GM19467 (cell line): ENCODE results near the gene IRF4.
"Not testable (repeated sequence)": the region's sequence is repeated elsewhere in the genome, so short reads cannot be mapped to it uniquely, and the experiment has no call there.

Source experiments
- ATAC-seq: cut with Tn5 transposase; IDR thresholded peaks from one replicate; pipeline ENCODE4 v1.9.1; 2021; ENCODE audit warnings: mild to moderate bottlenecking, moderate library complexity; ENCODE audit not compliant: unreplicated experiment

IRF4 gene

DNA sequence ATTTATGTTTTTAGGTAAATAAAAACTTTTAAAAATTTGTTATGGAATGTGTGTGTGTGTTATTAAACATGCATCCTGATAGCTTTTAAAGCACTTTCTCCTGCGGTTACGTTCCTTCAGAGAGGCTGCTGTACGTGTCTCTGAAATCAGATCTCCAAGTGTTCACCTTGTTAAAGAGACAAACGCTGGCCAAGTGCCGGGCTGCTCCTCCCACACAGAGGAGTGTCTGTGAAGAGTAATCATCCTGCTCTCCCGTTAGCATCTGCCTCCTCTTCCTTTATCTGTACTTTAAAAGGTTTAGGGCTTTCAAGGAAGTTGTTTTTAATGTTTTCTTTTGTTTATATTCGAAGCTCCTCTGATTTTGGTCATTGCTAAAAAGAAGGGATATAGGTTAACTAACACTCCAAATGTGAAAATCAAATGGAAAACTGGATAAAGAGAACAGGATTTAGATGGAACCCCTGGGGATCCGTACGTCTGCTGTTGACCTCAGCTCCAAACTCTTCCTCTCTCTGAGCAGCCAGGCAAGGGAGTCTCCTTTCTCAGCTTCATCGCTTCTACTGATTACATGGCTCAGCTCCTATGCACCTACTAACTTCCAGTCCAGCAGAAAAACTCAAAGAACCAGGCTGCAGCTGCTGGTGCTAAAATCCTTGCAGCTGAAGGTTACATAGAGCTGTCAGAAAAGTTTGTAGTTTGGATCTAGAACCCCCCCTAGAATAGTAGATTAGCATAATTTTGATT is 20.0 kb downstream of the IRF4 start:
- ATAC-seq = no peak

DNA sequence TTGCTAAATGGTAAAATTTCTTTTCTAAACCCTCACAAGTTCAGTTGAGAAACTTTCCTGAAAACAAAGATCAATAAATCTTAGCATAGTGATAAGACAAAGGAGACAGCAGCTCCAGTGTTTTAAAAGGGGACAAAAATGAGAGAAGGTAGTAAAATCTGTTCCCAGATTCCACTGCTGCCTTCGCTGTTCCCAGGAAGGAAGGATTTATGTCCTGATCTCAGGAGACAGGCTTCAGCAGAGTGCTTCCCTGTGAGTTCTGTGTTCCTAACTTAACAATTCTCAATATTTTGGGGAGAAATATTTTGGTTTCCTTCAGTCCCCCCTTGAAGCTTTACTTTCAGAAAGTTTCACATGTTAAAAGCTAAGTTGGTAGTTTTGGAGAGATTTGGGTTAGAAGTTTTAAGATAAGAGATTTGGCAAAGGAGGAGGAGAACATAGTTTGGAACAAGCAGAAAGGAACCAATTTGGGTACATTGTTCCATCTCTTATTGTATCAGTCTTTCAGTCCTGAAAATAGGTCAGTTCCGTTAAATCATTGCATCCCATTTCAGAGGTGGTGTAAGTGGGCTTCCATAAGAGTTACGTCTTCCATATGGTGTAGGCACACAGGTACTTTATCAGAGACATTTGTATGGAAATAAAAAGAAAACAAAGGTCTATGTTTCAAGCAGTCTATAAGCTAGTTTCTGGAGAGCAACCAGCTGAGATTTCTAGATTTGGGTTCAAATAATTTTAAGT is 20.8 kb downstream of the IRF4 start:
- no peak for ATAC-seq

DNA sequence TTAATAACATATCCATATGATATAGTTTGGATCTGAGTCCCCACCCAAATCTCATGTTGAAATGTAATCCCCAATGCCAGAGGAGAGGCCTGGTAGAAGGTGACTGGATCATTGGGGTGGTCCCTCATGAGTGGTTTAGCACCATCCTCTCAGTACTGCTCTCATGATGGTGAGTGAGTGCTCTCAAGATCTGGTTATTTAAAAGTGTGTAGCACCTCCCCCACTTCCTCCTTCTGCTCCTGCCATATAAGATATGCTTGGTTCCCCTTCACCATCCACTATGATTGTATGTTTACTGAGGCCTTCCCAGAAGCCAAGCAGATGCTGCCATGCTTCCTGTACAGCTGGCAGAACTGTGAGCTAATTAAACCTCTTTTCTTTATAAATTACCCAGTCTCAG is 22.9 kb downstream of the IRF4 start:
- no peak for ATAC-seq

DNA sequence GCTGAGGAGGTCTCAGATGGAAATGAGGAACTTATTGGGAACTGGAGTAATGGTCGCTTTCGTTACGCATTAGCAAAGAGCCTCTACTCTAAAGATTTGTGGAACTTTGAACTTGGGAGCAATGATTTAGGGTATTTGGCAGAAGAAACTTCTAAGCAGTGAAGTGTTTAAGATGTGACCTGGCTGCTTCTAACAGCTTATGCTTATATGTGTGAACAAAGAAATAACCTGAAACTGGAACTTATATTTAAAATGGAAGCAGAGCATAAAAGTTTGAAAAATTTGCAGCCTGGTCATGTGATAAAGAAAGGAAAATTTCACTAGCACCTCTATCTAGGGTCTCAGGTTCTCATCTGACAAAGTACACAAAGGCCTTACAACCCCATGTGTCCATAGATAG is 23.5 kb downstream of the IRF4 start:
- ATAC-seq = no peak

DNA sequence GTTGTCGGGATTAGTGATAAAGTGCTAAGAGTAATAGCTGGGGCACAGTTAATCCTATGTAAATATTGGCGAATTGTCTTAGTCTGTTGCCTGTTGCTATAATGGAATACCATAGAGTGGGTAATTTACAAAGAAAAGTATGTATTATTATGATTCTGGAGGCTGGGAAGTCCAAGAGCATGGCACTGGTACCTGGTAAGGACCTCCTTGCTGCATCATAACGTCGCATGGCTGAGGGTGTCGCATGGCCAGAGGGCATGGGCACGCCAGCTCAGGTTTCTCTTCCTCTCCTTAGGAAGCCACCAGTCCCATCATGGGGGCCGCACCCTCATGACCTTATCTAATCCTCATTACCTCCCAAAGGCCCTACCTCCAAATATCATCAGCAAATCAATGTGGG is 29.7 kb downstream of the IRF4 start:
- no peak for ATAC-seq

DNA sequence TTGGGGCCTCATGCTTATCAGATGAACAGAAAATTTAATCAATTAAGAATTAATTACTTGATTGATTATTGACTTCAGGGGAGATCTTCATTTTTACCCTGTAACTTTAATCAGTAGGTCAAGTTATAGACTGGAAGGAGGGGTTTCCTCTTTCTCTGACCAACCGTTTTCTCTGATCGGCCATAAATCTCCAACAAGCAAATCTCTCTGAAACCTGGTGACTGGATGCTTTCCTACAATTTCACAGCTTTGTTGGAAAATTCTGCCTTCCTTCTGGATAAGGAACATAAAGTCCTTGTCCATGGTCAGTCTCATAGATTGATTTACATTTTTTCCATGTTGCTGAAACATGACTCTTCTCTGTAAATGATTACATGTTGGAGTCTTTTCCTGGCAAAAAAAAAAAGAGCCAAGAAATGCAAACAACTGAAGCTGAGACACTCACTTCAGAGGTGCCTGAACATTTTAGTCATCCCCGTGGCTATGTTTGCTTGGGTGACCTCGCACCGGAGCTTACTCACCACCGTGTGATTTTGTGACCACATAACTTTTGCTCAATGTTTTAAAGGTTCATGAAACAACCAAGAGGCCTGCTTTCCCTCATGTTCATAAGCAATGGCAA is 31.0 kb downstream of the IRF4 start:
- ATAC-seq = peak; percentile 70

DNA sequence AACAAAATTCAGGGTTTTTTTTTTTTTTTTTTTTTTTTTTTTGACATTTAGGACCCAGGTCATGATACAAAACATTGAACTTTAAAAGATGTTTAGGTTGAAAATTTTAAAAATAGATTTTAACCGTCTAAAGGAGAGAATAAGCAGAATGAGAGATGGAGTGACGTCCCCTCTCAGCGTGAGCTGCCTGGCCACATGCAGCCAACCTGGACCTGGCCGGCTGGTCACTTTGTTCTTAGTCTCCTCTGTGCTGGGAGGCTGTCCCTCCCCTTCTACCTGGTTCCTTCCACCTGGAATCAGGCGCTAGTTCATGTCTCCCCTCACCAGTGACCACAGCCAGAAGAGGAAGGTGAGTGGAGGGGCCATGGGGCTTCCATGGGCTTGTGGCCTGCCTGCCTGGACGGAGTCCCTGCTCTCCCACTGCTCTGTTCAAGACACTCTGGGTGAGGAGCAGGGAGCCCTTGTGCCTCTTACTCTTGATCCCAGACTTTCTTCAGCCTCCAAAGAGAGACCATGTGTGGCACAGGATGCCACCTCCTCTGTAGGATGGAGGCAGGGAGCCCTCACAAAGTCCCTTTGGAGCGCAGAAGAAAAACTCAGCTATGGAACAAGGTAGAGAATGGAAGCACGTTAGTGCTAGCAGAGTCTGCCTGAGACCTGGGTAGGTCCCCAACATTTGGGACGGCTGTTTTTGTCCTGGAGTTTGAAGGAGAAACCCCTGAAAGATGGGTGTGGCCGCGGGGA is 31.7 kb downstream of the IRF4 start:
- no peak for ATAC-seq

DNA sequence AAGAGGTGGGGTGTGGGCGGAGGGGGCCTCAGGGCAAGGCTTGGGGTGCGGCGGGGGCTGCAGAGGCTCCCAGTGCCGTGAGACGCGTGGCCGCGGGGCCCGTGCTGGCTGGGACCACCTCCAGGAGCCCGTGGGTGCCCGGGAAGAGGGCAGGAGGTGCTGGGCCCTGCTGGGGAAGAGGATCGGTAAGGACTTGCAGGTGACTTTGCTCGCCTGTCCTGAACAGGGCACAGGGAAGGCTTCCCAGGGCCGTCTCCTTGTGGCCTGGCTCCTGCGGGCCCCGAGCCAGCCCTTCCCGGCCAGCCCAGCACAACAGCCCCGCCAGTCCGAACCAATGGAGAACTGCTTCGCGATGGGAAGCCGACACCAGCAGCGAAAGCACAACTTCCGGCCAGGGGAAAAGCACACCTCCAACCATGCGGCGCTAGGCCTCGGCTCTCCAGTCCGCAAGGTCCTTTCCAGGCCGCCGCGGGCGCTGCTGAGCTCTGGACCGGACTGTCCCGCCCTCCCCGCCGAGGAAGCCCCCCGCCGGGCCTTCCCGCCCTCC is 32.3 kb downstream of the IRF4 start:
- no peak for ATAC-seq

DNA sequence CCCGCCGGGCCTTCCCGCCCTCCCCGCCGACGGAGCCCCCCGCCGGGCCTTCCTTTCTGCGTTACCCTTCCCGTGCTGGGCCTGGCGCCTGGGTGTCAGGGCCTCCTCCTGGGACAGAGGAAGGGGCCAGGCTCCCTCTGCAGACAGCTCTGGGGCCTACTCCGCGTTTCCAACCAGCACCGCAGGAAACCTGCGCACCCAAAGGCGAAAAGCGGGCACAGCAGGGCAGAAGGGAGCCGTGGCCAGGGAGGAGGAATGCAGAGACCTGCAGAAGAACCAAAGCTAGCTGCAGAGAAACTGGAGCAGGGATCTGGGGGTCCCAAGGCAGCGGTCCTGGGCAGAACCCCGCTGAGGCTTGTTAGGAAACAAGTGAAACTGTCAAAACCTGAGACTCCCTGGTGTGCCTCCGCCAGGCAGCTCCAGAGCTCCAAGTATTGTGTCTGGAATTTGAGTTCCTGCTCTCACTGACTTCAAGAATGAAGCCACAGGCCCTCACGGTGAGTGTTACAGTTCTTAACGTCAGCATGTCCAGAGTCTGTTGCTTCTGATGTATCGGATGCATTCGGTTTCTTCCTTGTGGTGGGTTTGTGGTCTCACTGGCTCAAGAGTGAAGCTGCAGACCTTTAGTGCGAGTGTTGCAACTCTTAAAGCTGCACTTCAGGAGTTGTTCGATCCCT is 33.3 kb downstream of the IRF4 start:
- ATAC-seq = no peak

DNA sequence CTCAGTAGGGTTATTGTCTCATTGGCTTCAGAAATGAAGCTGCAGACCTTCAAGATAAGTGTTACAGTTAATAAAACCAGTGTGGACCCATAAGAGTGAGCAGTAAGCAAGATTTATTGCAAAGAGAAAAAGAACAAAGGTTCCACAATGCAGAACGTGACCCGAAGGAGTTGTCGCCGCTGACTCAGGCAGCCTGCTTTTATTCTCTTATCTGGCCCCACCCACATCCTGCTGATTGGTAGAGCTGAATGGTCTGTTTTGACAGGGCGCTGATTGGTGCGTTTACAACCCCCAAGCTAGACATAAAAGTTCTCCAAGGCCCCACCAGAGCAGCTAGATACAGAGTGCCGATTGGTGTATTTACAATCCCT is 33.9 kb downstream of the IRF4 start:
- not testable (repeated sequence) for ATAC-seq

DNA sequence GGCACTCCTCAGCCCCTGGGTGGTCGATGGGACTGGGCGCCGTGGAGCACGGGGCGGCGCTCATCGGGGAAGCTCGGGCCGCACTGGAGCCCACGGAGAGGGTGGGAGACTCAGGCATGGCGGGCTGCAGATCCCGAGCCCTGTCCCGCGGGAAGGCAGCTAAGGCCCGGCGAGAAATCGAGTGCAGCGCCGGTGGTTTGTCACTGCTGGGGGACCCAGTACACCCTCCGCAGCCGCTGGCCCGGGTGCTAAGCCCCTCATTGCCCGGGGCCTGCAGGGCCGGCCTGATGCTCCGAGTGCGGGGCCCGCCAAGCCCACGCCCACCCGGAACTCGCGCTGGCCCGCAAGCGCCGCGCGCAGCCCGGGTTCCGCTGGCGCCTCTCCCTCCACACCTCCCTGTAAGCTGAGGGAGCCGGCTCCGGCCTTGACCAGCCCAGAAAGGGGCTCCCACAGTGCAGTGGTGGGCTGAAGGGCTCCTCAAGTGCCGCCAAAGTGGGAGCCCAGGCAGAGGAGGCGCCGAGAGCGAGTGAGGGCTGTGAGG is 34.7 kb downstream of the IRF4 start:
- ATAC-seq = not testable (repeated sequence)

DNA sequence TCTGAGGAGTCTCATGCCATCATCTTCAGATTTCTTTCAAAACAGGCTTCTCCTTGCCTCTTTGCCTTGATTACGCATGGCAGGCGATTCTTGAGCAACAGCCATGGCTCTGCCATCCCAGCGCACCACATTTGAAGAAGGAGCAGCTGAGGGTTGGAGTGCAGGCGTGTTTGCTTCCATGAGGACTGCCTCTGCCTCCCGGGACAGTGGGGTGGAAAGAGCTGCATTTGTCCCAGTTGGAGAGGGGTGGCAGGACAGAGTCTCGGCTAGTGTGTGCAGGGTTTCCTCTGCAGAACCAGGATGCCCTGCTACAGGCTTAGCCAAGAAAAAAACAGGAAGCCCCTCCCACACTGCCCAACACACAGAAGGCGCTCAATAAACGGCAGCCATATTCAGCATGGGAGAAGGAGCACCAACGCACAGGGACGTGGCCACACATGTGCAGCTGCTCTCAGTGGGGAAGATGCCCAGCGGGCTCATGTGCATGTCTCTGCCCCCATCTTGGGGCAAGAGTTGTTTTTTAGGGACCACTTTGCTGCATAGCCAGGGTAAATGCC is 36.6 kb downstream of the IRF4 start:
- ATAC-seq = no peak

DNA sequence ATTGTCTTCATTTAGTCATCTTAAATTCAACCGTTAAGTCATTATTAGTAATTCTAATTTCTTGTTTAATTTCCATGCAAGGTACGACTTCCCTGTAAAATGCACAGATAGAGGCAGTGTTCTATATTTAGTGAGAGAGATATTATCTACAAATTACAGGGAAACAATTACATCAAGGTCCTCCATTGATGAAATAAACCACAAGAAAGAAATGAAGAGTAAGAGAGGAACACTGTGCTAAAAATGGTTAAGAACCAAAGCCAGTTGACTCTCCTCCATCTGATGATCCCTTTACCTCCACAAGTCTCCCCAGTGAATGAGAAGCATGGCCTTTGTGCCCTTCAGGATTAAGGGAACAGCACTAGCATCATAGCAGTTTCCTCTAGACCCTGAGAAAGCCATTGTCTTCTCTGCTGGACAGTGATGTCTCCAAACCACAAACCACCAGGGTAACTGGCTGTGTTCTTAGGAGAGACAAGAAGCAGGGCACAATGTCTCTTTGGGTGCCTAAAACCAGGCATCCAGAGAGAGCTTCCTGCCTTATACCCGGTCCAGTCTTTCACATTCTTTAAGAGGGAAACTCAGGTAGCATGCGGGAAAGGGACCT is 38.1 kb downstream of the IRF4 start:
- no peak for ATAC-seq

DNA sequence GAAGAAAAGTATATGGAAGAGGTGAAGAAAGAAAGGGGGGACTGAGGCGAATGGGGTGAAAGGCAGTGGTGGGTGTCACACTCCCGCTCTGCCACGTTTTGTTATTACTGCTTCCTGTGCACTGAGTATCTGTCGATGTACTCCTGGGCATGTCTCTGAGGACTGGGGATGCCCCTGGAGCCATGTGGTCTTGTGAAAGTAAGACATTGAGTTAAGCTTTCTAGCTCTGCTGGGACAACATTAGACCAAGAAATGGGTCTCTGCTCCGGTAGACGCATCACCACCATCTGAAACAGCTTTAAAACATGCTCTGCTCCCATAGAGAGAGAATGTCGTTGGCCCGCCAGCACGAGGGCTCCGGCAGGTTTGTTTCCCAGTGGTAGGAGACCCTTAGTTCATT is 40.0 kb downstream of the IRF4 start:
- no peak for ATAC-seq

DNA sequence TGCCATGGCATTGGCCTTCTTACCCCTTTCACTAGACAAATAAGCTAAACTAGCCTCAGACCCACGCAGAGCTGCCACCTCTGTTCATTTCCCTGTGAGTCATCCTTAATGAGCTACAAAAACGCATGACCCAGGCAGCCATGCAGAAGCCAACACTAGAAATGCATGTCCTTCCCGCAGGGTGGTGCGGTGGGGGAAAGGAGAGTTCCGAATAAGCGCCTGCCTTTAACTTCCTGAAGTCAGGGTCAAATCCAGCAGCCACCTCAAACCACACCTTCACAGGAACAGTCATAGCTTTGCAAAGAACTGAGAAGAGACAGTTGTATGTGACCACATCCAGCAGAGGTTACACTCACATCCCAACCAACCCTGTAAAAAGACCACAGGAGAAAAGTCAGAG is 40.4 kb downstream of the IRF4 start:
- ATAC-seq = no peak

DNA sequence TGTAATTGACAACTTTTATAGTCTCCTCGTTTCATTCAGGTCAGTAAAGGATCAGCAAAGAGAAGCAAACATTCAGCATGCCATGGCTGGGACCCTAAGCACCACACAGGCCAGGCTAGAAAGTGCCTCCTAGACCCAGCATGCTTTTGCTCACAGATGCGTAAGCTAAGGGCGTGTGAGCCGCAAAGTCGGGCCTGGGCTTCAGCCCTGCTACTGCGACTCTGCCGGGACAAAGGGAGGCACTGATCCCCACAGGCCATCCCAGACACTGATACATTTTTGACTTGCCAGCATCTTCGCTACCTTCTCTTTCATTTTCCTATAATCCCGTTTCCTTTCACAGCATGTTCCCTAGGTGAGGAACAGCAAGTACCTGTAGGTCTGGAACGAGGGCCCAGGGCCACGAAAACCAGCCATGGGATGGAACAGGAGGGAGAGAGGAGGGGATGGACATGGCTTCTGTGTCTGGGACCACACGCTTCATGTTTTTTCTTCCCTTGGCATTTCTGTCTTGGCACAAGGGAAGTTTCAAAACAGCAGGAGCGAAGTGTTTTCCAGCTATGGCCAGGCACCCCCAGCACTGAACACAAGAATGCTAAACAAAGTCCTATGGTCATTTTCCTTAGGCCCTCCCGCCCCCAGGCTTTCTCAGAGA is 42.6 kb downstream of the IRF4 start:
- no peak for ATAC-seq

DNA sequence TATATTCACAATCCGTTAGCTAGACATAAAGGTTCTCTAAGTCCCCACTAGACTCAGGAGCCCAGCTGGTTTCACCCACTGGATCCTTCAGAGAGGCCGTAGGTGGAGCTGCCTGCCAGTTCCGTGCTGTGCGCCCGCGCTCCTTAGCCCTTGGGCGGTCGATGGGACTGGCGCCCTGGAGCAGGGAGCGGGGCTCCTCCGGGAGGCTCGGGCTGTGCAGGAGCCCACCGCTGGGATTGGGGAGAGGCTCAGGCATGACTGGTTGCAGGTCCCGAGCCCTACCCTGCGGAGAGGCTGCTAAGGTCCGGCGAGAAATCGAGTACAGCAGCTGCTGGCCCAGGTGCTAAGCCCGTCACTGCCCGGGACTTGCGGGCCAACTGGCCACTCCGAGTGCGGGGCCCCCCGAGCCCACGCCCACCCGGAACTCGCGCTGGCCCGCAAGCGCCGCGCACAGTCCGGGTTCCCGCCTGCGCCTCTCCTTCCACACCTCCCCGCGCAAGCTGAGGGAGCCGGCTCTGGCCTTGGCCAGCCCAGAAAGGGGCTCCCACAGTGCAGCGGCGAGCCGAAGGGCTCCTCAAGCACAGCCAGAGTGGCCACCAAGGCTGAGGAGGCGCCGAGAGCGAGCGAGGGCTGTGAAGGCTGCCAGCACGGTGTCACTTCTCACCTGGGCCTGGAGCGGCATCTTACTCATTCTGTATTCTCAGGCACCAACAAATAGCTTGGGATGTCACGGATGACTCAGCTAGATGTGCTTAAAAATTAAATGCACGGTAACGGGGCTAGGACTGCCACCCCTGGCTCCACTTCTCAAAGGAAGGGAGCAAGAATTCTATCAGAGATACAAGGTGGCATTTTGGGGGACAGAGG is 44.1 kb downstream of the IRF4 start:
- no peak for ATAC-seq
